A673 (cell line): Measurements from ENCODE around the gene PRKD1. TPM values are rescaled to one million over a fixed set of nuclear protein-coding genes. Genes with fewer than 3 reads are reported as not detected.

Experiments used
- BruUV-seq: library from RNA; stranded (reverse); fragments of 400-500 nt; replicated peaks from 2 replicates; lab custom pipeline; 2021; lab: Mats Ljungman, UMichigan
- CTCF ChIA-PET: fragments of 300-600 bp; sonication (Branson Sonifier 250); formaldehyde crosslinking; loops from one replicate; lab custom pipeline; 2022; ENCODE audit warnings: antibody characterized with exemption; lab: Charles Lee
- POLR2A ChIA-PET: fragments of 300-600 bp; sonication (Branson Sonifier 250); formaldehyde crosslinking; loops from one replicate; lab custom pipeline; 2022; ENCODE audit warnings: antibody characterized with exemption; ENCODE audit not compliant: low non-redundant PET; lab: Charles Lee
- DNase-seq: peaks from one replicate; pipeline ENCODE4 v3.0.0-alpha.2; 2015; ENCODE audit warnings: low spot score
- H3K27ac ChIP-seq: fragments of 200-600 bp; sonication (generic); 2 replicates; pipeline ENCODE4 v1.5.1; 2016; ENCODE audit warnings: mixed run types, low read depth, mild to moderate bottlenecking, mixed read lengths, antibody characterized with exemption, low read length; ENCODE audit not compliant: poor library complexity, severe bottlenecking
- H3K27me3 ChIP-seq: fragments of 200-600 bp; sonication (generic); replicated peaks from 2 replicates; pipeline ENCODE4 v1.6.1; 2017; ENCODE audit warnings: mixed run types, low read depth, mild to moderate bottlenecking, mixed read lengths, antibody characterized with exemption, low read length; ENCODE audit not compliant: insufficient read depth, poor library complexity
- H3K36me3 ChIP-seq: fragments of 200-600 bp; sonication (generic); 2 replicates; pipeline ENCODE4 v1.6.1; 2016; ENCODE audit warnings: mixed run types, mild to moderate bottlenecking, mixed read lengths, antibody characterized with exemption, low read length; ENCODE audit not compliant: insufficient read depth, poor library complexity, severe bottlenecking
- H3K4me1 ChIP-seq: fragments of 200-600 bp; sonication (generic); 2 replicates; pipeline ENCODE4 v1.6.1; 2017; ENCODE audit warnings: mixed run types, mild to moderate bottlenecking, mixed read lengths, antibody characterized with exemption, low read length; ENCODE audit not compliant: insufficient read depth, poor library complexity, severe bottlenecking
- H3K4me3 ChIP-seq: fragments of 200-600 bp; sonication (generic); 2 replicates; pipeline ENCODE4 v1.5.1; 2016; ENCODE audit warnings: low read depth, mixed run types, mild to moderate bottlenecking, mixed read lengths, low read length; ENCODE audit not compliant: poor library complexity, severe bottlenecking
- H3K9me3 ChIP-seq: fragments of 200-600 bp; sonication (generic); 2 replicates; pipeline ENCODE4 v1.6.1; 2016; ENCODE audit warnings: mixed run types, low read depth, mild to moderate bottlenecking, mixed read lengths, antibody characterized with exemption, low read length; ENCODE audit not compliant: poor library complexity, severe bottlenecking
- CTCF ChIP-seq: fragments of 300-800, 200-600 bp; sonication (generic); conservative IDR thresholded peaks from 2 replicates; pipeline ENCODE4 v1.5.1; 2017; ENCODE audit warnings: low read depth, mild to moderate bottlenecking, antibody characterized with exemption, low read length, moderate library complexity, mixed read lengths
- EZH2 ChIP-seq: fragments of 200-600 bp; sonication (generic); IDR thresholded peaks from 2 replicates; pipeline ENCODE4 v1.6.1; 2017; ENCODE audit warnings: borderline replicate concordance, low read depth, mild to moderate bottlenecking, mixed read lengths, antibody characterized with exemption, low read length; ENCODE audit not compliant: poor library complexity, severe bottlenecking
- intact Hi-C: fragments of 100-400 bp; cut with micrococcal nuclease; formaldehyde crosslinking; loops from one replicate; pipeline ENCODE4 v1.10.0; 2022; ENCODE audit not compliant: unreplicated experiment
- total RNA-seq: library from RNA; stranded (reverse); gene quantifications from 2 replicates; pipeline ENCODE4 v1.2.3, GENCODE V29; 2021

PRKD1 gene
- total RNA-seq, 1 experiment from 2014 or later = 45.7 TPM

DNA sequence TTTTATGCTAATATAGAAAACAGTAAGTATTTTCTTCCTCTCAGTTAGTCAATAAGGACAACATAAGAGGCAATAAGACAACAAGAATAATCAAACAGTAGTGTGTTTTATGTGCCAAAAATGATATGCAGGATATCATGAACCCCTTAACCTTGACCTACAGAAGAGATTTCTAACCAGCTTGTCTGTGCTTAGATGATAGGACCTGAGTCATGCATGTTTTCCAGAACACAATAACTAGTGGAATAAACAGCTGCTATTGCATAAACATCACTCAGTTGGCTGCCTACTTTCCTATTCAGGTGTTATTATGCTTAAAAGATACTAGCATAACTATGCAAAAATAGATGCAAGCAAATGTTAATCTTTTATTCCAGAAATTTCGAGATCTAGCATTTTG, 282.5 kb downstream of the PRKD1 start:
- Histone ChIP-seq H3K4me1 (peaks cover 24% of the 10 kb centered on the region), H3K4me3 (no peak overlapping the region), H3K27me3 (no peaks in the 10 kb centered on the region), H3K27ac (no peak overlapping the region), H3K9me3 (peaks cover 32% of the 10 kb centered on the region), H3K36me3 (peaks cover 19% of the 10 kb centered on the region)
- no peak for TF ChIP-seq EZH2
- TF ChIP-seq CTCF = no peak
- CTCF ChIA-PET = no interaction called here
- intact Hi-C loops = loop anchor here (10.0 kb wide), 1 partner anchor 280 kb away; the partner anchor contains the start of gene PRKD1
- POLR2A ChIA-PET = no interaction called here
- BruUV-seq = no TSS peak
- no peak for DNase-seq

- H3K9me3 ChIP-seq = peaks cover 21% of the 10 kb centered on the region
- H3K4me1 ChIP-seq = peaks cover 24% of the 10 kb centered on the region
- peaks cover 14% of the 10 kb centered on the region for H3K36me3 ChIP-seq
- no TSS peak for BruUV-seq
- ChIA-PET CTCF (no interaction called here), POLR2A (no interaction called here)
- peak; percentile 48 for DNase-seq
- H3K27ac ChIP-seq = peak overlapping the region; percentile 23
- H3K4me3 ChIP-seq = no peak overlapping the region
- TF ChIP-seq EZH2 = no peak
- TF ChIP-seq CTCF = no peak
- H3K27me3 ChIP-seq = no peaks in the 10 kb centered on the region
- intact Hi-C loops = loop anchor here (10.0 kb wide), 1 partner anchor 281 kb away; the partner anchor contains the start of gene PRKD1
These were observed 284.0 kb downstream of the PRKD1 start for GRCh38 chr14:29643433-29644211.

GRCh38 chr14:29637411-29637810, 290.2 kb downstream of the PRKD1 start:
- ChIA-PET POLR2A (no interaction called here), CTCF (interaction anchor here (0.6 kb wide), 1 partner anchor 1545 kb away, joined by 3 read pairs; no protein-coding TSS in a partner anchor)
- no peaks in the 10 kb centered on the region for H3K27me3 ChIP-seq
- TF ChIP-seq EZH2 (no peak), CTCF (no peak)
- intact Hi-C loops = no loop called here
- H3K4me3 ChIP-seq = no peak overlapping the region
- H3K4me1 ChIP-seq = peaks cover 24% of the 10 kb centered on the region
- peak; percentile 71 for DNase-seq
- BruUV-seq = no TSS peak
- peaks cover 5% of the 10 kb centered on the region for H3K36me3 ChIP-seq
- no peaks in the 10 kb centered on the region for H3K9me3 ChIP-seq
- no peak overlapping the region for H3K27ac ChIP-seq
